ENCODE measurements around the gene PDZD2. TPM values are rescaled to one million over a fixed set of nuclear protein-coding genes. Genes with fewer than 3 reads are reported as not detected.

Gene PDZD2
- total and polyA plus RNA-seq, 4 donors = 2.8 to 18.0 (median 5.3) TPM

DNA sequence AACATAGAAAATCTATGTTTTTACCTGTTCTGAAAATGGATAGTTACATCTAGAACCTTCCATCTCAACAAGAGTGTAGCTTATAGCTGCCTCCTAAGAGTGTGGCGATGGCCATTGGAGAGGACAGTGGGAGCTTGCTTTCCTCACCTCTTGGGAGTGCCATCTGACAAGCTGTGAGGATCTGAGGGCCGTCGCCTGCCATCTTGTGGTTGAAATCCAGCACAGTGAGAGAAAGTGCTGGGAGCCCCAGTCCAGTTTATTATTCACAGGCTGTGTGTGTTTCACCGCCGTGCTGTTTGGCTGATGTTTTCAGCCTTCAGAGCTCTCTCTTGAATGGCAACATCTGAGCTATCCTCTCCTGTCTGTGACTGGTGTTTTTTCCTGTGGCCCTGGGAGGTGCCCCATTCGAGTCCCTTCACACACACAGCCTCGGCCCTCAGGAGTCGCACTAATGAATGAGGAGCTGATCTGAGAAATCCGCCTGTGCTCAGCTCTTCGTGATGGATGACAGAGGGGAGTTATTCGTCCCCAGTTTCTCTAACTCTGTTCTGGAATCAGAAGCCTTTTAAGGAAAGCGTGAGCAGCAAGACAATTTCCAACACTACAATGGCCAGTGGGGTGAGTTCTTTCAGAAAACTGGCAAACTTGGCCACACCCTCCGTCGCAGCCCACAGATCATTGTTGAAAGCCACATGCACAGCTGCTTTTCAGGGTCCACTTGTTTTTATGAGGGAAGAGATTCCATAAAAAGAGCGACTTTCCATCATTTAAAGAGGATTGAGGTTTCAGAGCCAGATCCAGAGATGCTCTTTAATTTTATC is 170.3 kb downstream of the PDZD2 start:
- intact Hi-C loops (cut with DNase I) = loop anchor here (1.0 to 5.0 kb wide), 3 partner anchors 172 to 228 kb away; partner anchors contain the start of gene PDZD2 (in 2 of the 2)
- H3K9me3 ChIP-seq (ENCODE audit: control insufficient read depth, low read length) = no peaks in the 10 kb centered on the region
- DNase-seq (peak; percentile 65 to 84), ATAC-seq (ENCODE audit: low FRiP score) (peak; percentile 89)
- 33 to 40% methylated on average over 15 of the region's 15 CpGs for WGBS, 2 donors
- no peaks in the 10 kb centered on the region for H3K4me1 ChIP-seq (ENCODE audit: control insufficient read depth in 1 of 2, insufficient read depth in 2 of 2, low read length in 2 of 2)
- no peak overlapping the region for H3K4me3 ChIP-seq (ENCODE audit: low read length in 2 of 2)
- H3K27me3 ChIP-seq (ENCODE audit: control insufficient read depth in 1 of 2, insufficient read depth in 2 of 2, low read length in 1 of 2) = no peaks in the 10 kb centered on the region
- no peak overlapping the region for H3K27ac ChIP-seq (ENCODE audit: low read depth in 1 of 2, low read length in 2 of 2)
- no peaks in the 10 kb centered on the region for H3K36me3 ChIP-seq (ENCODE audit: control insufficient read depth in 1 of 2, insufficient read depth in 2 of 2, low read length in 1 of 2)

DNA sequence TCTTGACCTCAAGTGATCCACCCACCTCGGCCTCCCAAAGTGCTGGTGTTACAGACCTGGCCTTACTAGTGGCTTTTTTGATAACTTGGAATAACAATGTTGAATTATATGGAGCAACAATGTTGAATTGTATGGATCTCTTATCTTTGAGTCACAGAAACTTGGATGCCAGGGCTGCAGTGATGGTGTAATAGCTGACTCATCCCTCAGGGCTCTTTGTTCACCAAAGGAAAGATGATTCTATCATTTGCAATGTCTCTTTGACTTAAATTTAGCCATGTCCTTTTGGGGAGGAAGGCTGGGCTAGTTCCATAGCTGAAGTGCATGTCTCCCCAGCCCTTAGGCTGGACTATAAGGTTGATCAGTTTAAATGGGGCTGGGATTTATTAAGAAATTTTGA is 172.3 kb downstream of the PDZD2 start:
- no peaks in the 10 kb centered on the region for H3K9me3 ChIP-seq (ENCODE audit: control insufficient read depth, low read length)
- H3K36me3 ChIP-seq (ENCODE audit: control insufficient read depth in 1 of 2, insufficient read depth in 2 of 2, low read length in 1 of 2) = no peaks in the 10 kb centered on the region
- intact Hi-C loops (cut with DNase I) = no loop called here
- no peak overlapping the region for H3K4me3 ChIP-seq (ENCODE audit: low read length in 2 of 2)
- H3K4me1 ChIP-seq (ENCODE audit: control insufficient read depth in 1 of 2, insufficient read depth in 2 of 2, low read length in 2 of 2) = no peaks in the 10 kb centered on the region
- DNase-seq (no peak), ATAC-seq (ENCODE audit: low FRiP score) (no peak)
- H3K27me3 ChIP-seq (ENCODE audit: control insufficient read depth in 1 of 2, insufficient read depth in 2 of 2, low read length in 1 of 2) = no peaks in the 10 kb centered on the region
- H3K27ac ChIP-seq (ENCODE audit: low read depth in 1 of 2, low read length in 2 of 2) = no peak overlapping the region
- 67 to 86% methylated on average over 1 of the region's 1 CpG for WGBS, 2 donors

DNA sequence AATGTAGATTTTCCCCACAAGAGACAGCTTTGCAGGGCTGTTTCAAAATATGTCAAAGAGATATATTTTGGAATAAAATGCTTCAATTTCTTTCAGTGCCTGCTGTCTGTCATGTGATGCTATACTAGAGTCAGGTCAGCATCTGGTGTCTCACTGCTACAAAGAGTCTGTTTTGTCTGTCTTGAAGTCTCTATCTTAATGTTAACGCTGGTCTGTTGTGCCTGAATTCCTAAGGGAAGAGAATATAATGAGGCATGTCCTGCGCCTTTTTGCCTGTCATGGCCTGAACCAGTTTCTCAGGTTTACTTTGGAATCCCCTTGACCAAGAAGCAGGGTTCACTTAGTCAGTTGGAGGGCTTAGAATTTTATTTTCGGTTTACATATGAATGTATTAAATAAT is 176.4 kb downstream of the PDZD2 start:
- ATAC-seq (ENCODE audit: low FRiP score) (no peak), DNase-seq (no peak)
- H3K9me3 ChIP-seq (ENCODE audit: control insufficient read depth, low read length) = no peaks in the 10 kb centered on the region
- intact Hi-C loops (cut with DNase I) = no loop called here
- H3K27me3 ChIP-seq (ENCODE audit: control insufficient read depth in 1 of 2, insufficient read depth in 2 of 2, low read length in 1 of 2) = no peaks in the 10 kb centered on the region
- WGBS, 2 donors = 74 to 77% methylated on average over 3 of the region's 3 CpGs
- no peaks in the 10 kb centered on the region for H3K36me3 ChIP-seq (ENCODE audit: control insufficient read depth in 1 of 2, insufficient read depth in 2 of 2, low read length in 1 of 2)
- H3K4me1 ChIP-seq (ENCODE audit: control insufficient read depth in 1 of 2, insufficient read depth in 2 of 2, low read length in 2 of 2) = no peaks in the 10 kb centered on the region
- no peak overlapping the region for H3K4me3 ChIP-seq (ENCODE audit: low read length in 2 of 2)
- no peak overlapping the region for H3K27ac ChIP-seq (ENCODE audit: low read depth in 1 of 2, low read length in 2 of 2)

DNA sequence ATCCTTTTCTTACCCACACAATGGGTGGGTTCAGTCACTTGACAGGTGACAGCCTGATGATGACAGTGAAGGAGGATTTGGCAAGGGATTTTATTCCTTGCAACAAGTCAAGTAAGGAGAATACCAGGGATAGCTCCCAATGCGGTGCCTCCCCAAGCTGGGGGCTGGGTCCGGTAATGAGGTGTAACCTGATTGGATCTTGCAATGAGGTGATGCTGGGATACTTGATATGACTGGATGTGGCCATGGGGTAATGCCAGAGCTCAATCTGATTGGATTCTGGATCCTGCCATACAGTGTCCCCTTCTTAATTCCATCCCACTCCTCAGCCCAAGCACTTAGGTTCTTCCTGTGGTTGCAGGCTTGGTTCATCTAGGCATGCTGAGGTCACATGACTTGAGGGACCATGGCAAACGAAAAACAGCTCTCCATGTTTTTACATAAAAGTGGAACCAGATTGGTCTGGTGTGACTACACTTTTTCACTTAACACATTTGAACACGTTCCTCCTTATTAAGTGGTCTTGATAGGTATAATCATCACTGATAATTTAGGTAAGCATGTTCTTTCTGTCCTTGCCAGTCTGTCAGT is 181.1 kb downstream of the PDZD2 start:
- H3K9me3 ChIP-seq (ENCODE audit: control insufficient read depth, low read length) = no peaks in the 10 kb centered on the region
- ATAC-seq (ENCODE audit: low FRiP score) (no peak), DNase-seq (no peak)
- intact Hi-C loops (cut with DNase I) = no loop called here
- no peaks in the 10 kb centered on the region for H3K4me1 ChIP-seq (ENCODE audit: control insufficient read depth in 1 of 2, insufficient read depth in 2 of 2, low read length in 2 of 2)
- no peak overlapping the region for H3K4me3 ChIP-seq (ENCODE audit: low read length in 2 of 2)
- WGBS, 2 donors = 55 to 59% methylated on average over 4 of the region's 4 CpGs
- H3K36me3 ChIP-seq (ENCODE audit: control insufficient read depth in 1 of 2, insufficient read depth in 2 of 2, low read length in 1 of 2) = no peaks in the 10 kb centered on the region
- no peak overlapping the region for H3K27ac ChIP-seq (ENCODE audit: low read depth in 1 of 2, low read length in 2 of 2)
- H3K27me3 ChIP-seq (ENCODE audit: control insufficient read depth in 1 of 2, insufficient read depth in 2 of 2, low read length in 1 of 2) = no peaks in the 10 kb centered on the region

DNA sequence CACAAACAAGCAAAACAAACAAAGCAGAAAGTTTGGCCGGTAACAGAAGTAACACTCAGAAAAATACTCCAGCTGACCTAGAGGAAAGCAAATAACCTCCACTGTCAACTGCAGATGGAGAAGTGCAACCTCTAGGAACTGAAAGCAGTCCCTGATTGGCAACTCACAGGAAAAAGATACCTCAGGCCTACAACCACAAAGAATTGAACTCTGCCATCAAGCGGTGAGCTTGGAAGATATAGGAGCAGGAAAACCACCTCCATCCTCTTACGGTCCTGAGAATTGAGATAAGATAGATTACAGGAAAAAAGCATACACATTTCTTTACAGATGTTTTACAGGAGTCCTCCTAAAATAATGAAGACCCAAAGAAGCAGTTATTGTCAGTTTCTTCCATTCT is 184.5 kb downstream of the PDZD2 start:
- ATAC-seq (ENCODE audit: low FRiP score) (no peak), DNase-seq (no peak)
- Histone ChIP-seq H3K27ac (ENCODE audit: low read depth in 1 of 2, low read length in 2 of 2) (no peak overlapping the region), H3K4me3 (ENCODE audit: low read length in 2 of 2) (no peak overlapping the region), H3K36me3 (ENCODE audit: control insufficient read depth in 1 of 2, insufficient read depth in 2 of 2, low read length in 1 of 2) (no peaks in the 10 kb centered on the region), H3K9me3 (ENCODE audit: control insufficient read depth, low read length) (peaks cover 2% of the 10 kb centered on the region), H3K27me3 (ENCODE audit: control insufficient read depth in 1 of 2, insufficient read depth in 2 of 2, low read length in 1 of 2) (no peaks in the 10 kb centered on the region), H3K4me1 (ENCODE audit: control insufficient read depth in 1 of 2, insufficient read depth in 2 of 2, low read length in 2 of 2) (no peaks in the 10 kb centered on the region)
- intact Hi-C loops (cut with DNase I) = no loop called here
- 39 to 62% methylated on average over 3 of the region's 3 CpGs for WGBS, 2 donors

DNA sequence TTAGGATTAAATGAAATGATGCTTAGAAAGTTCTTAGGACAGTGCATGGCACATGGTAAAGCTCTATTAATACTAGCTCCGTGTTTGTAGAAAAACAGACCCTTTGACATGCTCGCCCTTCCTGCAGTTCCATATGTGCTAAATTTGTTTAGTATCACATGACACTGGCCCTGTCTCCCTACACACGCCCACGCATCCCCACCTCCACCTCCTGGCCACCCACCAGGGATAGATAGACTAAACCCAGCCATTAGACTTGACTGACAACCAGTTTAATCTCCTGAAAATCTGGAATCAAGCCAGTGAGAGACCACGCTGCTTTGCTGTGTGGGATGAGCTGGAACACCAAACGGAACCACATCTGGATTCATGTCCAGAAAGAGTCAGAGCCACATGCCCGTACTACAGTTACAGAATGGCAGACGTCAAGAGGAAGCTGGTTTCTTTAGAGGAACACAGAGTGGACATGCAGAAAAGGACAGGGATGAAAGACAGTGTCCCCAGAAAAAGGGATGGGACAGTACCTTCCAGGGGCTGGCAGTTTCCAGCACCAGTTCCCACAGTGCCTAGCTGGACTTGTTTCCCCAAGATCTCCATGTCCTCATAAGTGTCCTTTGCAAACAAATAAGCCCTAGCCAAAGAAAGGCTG is 186.1 kb downstream of the PDZD2 start:
- no peaks in the 10 kb centered on the region for H3K27me3 ChIP-seq (ENCODE audit: control insufficient read depth in 1 of 2, insufficient read depth in 2 of 2, low read length in 1 of 2)
- no peaks in the 10 kb centered on the region for H3K4me1 ChIP-seq (ENCODE audit: control insufficient read depth in 1 of 2, insufficient read depth in 2 of 2, low read length in 2 of 2)
- no peak overlapping the region for H3K27ac ChIP-seq (ENCODE audit: low read depth in 1 of 2, low read length in 2 of 2)
- DNase-seq (no peak), ATAC-seq (ENCODE audit: low FRiP score) (no peak)
- peaks cover 3% of the 10 kb centered on the region for H3K9me3 ChIP-seq (ENCODE audit: control insufficient read depth, low read length)
- 29 to 38% methylated on average over 8 of the region's 8 CpGs for WGBS, 2 donors
- intact Hi-C loops (cut with DNase I) = loop anchor here (1.0 to 5.0 kb wide), 3 partner anchors 251 to 267 kb away; no protein-coding TSS in a partner anchor
- H3K4me3 ChIP-seq (ENCODE audit: low read length in 2 of 2) = no peak overlapping the region
- H3K36me3 ChIP-seq (ENCODE audit: control insufficient read depth in 1 of 2, insufficient read depth in 2 of 2, low read length in 1 of 2) = no peaks in the 10 kb centered on the region

DNA sequence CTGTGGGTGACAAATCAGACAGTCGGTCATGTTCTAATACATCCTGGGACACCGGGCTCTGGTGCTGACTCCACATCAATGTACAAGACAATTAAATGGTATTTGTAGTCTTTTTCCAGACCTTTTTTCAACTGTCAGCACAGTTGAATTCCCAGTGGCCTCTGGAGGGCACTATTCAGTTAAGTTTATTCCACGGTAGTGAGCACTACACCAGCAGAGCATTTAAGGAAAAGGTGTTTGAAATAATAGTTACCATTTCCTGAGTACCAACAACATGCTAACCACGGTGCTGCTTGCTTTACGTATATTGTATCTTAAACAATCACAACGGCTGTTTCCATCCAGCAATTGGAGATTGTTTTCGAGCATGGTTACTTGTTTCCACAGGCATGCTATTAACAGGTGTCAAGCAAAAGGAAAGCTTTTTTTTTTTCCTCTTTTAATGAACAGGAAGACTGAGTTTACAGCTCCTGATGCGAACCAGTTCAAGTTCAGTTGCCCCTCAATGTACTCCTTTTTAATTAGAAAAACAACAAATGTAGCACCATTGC is 186.7 kb downstream of the PDZD2 start:
- H3K36me3 ChIP-seq (ENCODE audit: control insufficient read depth in 1 of 2, insufficient read depth in 2 of 2, low read length in 1 of 2) = no peaks in the 10 kb centered on the region
- no peak overlapping the region for H3K4me3 ChIP-seq (ENCODE audit: low read length in 2 of 2)
- ATAC-seq (ENCODE audit: low FRiP score) = peak; percentile 60
- no peaks in the 10 kb centered on the region for H3K4me1 ChIP-seq (ENCODE audit: control insufficient read depth in 1 of 2, insufficient read depth in 2 of 2, low read length in 2 of 2)
- no peak for DNase-seq
- H3K9me3 ChIP-seq (ENCODE audit: control insufficient read depth, low read length) = peaks cover 3% of the 10 kb centered on the region
- no peak overlapping the region for H3K27ac ChIP-seq (ENCODE audit: low read depth in 1 of 2, low read length in 2 of 2)
- H3K27me3 ChIP-seq (ENCODE audit: control insufficient read depth in 1 of 2, insufficient read depth in 2 of 2, low read length in 1 of 2) = no peaks in the 10 kb centered on the region
- intact Hi-C loops (cut with DNase I) = loop anchor here (1.0 to 5.0 kb wide), 3 partner anchors 251 to 267 kb away; no protein-coding TSS in a partner anchor
- WGBS, 2 donors = 22 to 29% methylated on average over 8 of the region's 8 CpGs

DNA sequence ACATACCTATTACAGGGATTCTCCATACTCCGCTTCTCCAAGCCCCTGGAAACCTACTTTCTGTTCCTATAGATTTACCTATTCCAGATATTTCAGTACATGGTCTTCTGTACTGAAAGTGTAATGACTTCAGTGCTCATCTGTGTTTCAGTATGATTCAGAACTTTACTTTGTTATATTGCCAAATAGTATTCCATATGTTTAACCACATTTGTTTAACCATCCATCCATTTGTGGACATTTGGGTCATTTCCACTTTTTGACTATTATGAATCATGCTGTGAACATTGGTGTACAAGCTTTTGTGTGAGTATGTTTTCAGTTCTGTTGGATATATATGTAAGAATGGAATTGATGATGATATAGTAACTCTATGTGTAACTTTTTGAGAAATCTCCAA is 188.9 kb downstream of the PDZD2 start:
- Histone ChIP-seq H3K4me1 (ENCODE audit: control insufficient read depth in 1 of 2, insufficient read depth in 2 of 2, low read length in 2 of 2) (no peaks in the 10 kb centered on the region), H3K36me3 (ENCODE audit: control insufficient read depth in 1 of 2, insufficient read depth in 2 of 2, low read length in 1 of 2) (no peaks in the 10 kb centered on the region), H3K27me3 (ENCODE audit: control insufficient read depth in 1 of 2, insufficient read depth in 2 of 2, low read length in 1 of 2) (no peaks in the 10 kb centered on the region), H3K9me3 (ENCODE audit: control insufficient read depth, low read length) (peaks cover 3% of the 10 kb centered on the region), H3K27ac (ENCODE audit: low read depth in 1 of 2, low read length in 2 of 2) (no peak overlapping the region), H3K4me3 (ENCODE audit: low read length in 2 of 2) (no peak overlapping the region)
- ATAC-seq (ENCODE audit: low FRiP score) (no peak), DNase-seq (no peak)
- whole genome bisulfite sequencing, 2 donors = 96 to 100% methylated on average over 1 of the region's 1 CpG
- intact Hi-C loops (cut with DNase I) = loop anchor here (5.0 kb wide), 2 partner anchors 249 to 264 kb away; no protein-coding TSS in a partner anchor

Data from aorta (tissue), 5 donors.